Fibroblast of villous mesenchyme (primary cell): ENCODE measurements around the gene CDH13. TPM values are rescaled to one million over a fixed set of nuclear protein-coding genes. Genes with fewer than 3 reads are reported as not detected.

Experiments used
- DNase-seq: peaks from one replicate; pipeline ENCODE4 v3.0.0-alpha.2; 2010; ENCODE audit warnings: low read depth
- H3K4me3 ChIP-seq: 2 replicates; pipeline ENCODE4 v1.5.1; 2011; ENCODE audit warnings: low read depth, mild to moderate bottlenecking, low read length
- CTCF ChIP-seq: IDR thresholded peaks from 2 replicates; pipeline ENCODE4 v1.5.1; 2012; ENCODE audit warnings: low read depth, mild to moderate bottlenecking, low read length; ENCODE audit not compliant: insufficient read depth
- total RNA-seq: library from RNA; depleted of rRNA; stranded (reverse); fragments of >200 nt; gene quantifications from 2 replicates; pipeline ENCODE4 v1.2.3, GENCODE V29; 2012

CDH13 gene
- total RNA-seq, 1 donor = 47.5 TPM

DNA sequence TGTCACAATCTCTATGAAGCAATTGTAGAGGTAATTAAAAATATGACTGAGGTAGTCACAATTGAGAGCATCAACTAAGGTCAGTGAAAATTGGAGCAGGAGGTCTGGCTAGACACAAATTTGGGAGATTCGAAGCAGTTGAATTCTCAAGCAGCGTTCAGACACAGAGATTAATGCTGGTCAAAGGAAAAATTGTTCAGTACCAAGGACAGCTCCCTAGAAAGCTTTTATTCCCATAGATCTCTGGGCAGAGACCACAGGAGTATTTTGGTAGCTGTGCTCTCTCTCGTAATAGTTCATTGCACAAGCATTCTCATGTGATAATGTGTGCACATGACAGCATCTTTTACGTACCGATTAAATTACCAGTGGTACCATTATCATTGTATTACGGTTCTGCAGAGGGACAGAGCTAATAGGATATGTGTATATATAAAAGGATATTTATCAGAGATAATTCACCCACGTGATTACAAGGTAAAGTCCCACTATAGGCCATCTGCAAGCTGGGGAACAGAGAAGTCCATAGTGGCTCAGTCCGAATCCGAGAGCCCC lies 793.5 kb downstream of the CDH13 start:
- DNase-seq = peak; percentile 66
- H3K4me3 ChIP-seq = no peak overlapping the region
- TF ChIP-seq CTCF = no peak

- H3K4me3 ChIP-seq = no peak overlapping the region
- DNase-seq = no peak
- no peak for TF ChIP-seq CTCF
Observed at GRCh38 chr16:83433201-83433600, 806.4 kb downstream of the CDH13 start.

- TF ChIP-seq CTCF = no peak
- no peak overlapping the region for H3K4me3 ChIP-seq
- DNase-seq = no peak
Observed at GRCh38 chr16:83437036-83437435, 810.3 kb downstream of the CDH13 start.

DNA sequence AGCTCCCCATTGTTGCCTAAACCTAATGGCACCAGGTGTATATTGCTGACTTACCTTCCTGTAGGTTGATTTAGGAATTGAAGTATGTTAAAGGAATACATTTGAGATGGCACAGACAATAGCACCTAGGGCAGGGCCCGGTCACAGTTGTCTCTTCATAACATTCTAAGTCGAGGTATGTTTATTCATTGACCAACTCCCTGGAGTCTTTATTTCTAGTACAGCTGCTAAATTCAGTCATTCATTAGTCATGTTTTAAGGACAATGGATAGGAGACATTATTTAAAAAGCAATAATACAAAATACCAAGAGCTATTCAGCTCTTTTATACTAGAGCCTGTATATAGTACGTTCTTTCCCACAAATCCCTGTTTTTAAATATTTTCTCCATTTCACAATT lies 811.6 kb downstream of the CDH13 start:
- no peak overlapping the region for H3K4me3 ChIP-seq
- no peak for TF ChIP-seq CTCF
- DNase-seq = no peak

DNA sequence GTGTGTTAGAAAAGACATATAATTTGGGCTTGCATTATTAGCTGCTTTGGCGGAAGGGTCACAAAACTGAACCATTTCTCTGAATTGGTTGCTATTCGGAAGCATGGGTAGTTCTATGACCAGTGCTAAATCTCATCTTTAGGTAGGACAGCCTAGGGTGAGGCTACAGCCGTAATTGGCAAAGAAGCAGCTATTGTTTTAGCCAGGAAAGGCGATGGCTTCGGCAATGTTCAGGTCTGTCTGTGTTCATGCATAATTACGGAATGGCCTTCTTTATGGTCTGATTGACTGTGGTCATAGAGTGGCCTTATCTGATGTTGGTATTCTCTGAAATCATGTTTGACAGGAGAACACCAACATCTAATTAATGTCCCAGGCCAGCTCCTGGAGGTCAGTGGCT lies 812.6 kb downstream of the CDH13 start:
- TF ChIP-seq CTCF = no peak
- no peak overlapping the region for H3K4me3 ChIP-seq
- DNase-seq = no peak

DNA sequence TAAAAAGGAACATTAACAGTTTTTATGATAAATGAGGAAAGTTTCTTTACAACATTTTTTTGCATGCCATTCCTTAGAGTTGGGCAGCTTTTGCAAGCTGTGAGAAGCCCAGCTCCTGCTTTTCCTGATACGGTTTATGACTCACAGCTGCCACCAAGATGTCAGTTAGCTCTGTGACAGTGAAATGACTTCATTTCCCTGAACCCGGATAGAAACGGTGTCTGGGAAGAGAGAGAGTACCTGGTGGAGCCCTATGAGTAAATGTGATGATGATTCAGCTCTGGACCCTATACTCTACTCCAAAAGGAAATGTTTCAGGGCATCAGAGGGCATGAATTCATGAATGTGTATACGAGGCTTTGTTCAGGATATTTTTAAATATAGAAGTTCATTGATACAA lies 814.7 kb downstream of the CDH13 start:
- DNase-seq = no peak
- H3K4me3 ChIP-seq = no peak overlapping the region
- no peak for TF ChIP-seq CTCF

GRCh38 chr16:83443972-83444371 lies 817.2 kb downstream of the CDH13 start:
- no peak for DNase-seq
- TF ChIP-seq CTCF = no peak
- H3K4me3 ChIP-seq = no peak overlapping the region
